NCI-H2227 (cell line): ENCODE data around the gene HERC4.
"Not testable (repeated sequence)": the region's sequence is repeated elsewhere in the genome, so short reads cannot be mapped to it uniquely, and the experiment has no call there.

ENCODE experiments used
- DNase-seq: peaks from one replicate; lab custom pipeline; 2025; ENCODE audit not compliant: unreplicated experiment; lab: John Stamatoyannopoulos, UW

Gene HERC4

GRCh38 chr10:68095153-68095552, 20.1 kb upstream of the HERC4 start:
- DNase-seq, result no peak

DNA sequence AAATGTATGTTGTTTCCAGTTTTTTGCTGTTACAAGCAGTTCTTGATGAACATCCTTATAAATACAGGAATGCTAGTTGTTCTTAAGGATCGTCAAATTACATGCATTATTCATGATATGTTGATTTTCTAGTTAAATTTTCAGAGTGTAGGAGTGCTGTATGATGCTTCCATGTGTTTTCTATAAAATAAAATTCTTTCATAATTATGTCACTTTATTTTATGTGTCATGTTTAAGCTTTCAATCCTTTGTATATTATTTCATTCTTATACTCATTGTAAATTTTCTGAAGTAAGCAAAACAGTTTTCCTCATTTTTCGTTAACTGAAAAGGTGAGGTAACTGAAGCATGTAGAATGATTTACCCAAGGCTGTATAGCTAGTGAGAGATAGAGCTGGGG, 17.4 kb upstream of the HERC4 start:
- no peak for DNase-seq

DNA sequence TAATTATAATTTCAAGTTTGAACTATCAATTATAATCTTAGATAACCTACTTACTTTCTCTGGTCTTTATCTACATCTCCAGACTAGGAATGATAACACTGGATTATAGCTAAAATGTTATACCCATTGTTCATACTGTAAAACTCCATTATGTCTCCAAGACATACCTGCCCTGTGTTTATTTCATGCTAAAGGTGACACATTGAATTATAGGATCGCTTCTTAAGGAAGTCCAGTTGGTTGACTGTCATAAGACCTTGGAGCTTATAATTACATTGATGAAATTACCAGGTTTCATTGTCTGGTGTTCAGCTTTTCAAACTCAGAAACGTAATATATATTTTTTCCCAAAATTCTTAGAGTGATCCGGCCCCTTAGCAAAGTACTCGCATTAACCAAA, 15.5 kb upstream of the HERC4 start:
- DNase-seq, result no peak

- DNase-seq, result no peak
Observed at GRCh38 chr10:68088740-68089139, 13.7 kb upstream of the HERC4 start.

DNA sequence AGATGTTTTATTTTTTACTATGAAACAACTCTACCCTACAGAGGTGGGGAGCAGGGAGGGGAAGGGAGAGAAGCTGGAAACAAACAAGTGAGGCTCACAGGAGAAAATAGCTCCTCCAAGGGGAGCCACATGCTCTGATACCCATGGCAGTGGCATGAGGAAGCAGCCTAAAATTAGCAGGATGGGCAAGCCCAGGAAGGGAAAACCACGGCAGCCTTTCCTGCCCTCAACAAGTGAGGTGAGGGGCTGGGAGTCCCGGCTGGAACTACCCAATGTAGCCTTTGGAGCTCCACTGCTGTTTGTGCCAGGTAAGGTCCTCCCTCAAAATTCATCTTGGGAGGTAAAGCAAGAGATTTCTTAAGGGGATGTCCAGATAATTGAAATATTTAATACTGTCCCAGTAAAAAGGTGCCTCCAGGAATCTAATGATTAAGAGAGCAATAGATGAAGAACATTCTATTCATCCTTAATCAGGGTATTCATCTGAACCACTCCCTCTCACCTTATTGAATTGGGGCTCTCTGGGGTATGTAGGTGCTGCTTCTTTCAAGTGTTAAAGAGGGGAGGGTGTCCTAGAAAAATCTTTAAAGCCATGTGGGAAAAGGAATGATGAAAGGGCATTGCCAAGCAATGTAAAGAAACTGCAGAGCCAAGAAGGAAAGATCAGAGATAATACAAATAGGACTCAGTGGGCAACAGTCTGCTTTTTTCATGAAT, 12.8 kb upstream of the HERC4 start:
- no peak for DNase-seq

- no peak for DNase-seq
Observed at GRCh38 chr10:68086910-68087684, 12.0 kb upstream of the HERC4 start.

DNA sequence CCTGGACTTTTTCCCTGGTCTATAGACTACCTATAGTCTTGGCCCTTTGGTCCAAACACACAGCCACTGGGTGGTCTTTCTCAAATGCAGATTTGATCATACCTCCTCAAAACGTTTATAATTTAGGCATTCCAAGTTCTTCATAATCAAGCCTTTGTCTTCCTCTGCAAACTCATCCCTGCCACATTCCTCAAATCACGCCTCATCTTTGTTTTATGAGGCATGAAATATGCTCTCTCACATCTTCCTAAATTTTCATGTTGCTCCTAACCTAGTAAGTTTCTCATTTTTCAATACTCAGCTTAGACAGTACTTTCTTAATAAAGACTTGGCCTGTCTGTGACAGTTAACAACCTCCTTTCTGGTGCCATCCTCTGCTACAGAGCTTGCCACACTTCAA, 10.9 kb upstream of the HERC4 start:
- no peak for DNase-seq

DNA sequence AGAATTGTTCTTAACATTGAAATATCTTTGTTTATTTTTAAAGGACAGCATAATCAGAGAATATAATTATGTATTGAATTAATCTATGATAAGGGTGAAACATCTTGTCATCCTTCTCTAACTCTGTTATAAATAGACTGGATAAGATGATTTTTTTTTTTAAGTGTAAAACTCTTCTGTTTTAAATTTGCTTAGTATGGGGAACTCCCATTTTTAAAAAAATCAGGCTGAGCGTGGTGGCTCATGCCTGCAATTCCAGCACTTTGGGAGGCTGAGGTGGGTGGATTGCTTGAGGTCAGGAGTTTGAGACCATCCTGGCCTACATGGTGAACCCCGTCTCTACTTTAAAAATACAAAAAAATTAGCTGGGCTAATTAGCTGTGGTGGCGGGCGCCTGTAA, 9.4 kb upstream of the HERC4 start:
- no peak for DNase-seq

- no peak for DNase-seq
Observed at GRCh38 chr10:68083953-68084352, 8.9 kb upstream of the HERC4 start.

- DNase-seq, result no peak
Observed at GRCh38 chr10:68082872-68083271, 7.8 kb upstream of the HERC4 start.

DNA sequence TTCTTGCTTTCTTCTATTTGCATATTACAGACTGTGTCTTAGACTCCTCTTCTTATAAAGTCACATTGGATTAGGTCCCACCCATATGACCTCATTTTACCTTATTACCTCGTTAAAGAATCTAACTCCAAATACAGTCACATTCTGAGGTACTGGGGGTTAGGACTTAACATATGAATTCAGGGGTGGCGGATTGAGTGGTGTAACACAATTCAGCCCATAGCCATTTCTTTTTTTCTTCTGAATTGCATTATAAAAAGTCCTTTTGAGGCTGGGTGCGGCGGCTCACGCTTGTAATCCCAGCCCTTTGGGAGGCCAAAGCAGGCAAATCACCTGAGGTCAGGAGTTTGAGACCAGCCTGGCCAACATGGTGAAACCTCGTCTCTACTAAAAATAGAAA, 6.8 kb upstream of the HERC4 start:
- DNase-seq, result no peak

GRCh38 chr10:68080853-68081431, 5.9 kb upstream of the HERC4 start:
- no peak for DNase-seq

DNA sequence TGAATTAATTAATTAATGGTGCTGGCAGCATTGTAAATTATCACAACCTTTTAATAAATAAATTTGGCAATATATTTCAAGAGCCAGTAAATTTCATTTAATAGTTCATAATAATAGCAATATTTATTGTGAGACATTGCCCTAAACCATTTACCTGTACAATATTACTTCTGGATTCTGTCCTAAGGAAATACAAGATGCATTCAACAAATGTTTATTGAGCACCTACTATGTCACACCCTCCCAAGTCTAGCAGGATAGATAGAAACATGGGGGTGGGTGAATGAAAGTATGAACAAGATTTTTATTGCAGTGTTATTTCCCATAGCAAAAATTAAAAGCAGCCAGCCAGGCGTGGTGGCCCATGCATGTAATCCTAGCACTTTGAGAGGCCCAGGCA, 4.4 kb upstream of the HERC4 start:
- no peak for DNase-seq

DNA sequence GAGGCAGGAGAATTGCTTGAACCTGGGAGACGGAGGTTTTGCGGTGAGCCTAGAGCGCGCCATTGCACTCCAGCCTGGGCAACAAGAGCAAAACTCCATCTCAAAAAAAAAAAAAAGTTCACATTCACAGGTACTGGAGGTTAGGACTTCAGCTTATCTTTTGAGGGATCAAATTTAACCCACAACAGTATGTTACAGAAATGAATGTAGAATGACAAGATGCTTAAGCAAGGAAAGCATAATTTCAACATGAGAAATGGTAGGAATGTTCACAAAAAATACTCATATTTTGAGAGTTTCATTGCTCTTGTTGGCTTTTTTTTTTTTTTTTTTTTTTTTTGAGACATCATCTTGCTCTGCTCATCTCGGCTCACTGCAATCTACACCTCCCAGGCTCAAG, 1.9 kb upstream of the HERC4 start:
- DNase-seq, result no peak

GRCh38 chr10:68076081-68076480, 998 bp upstream of the HERC4 start:
- DNase-seq, result not testable (repeated sequence)

GRCh38 chr10:68075550-68076004, 494 bp upstream of the HERC4 start:
- no peak for DNase-seq

GRCh38 chr10:68074031-68074774, 880 bp downstream of the HERC4 start:
- no peak for DNase-seq

GRCh38 chr10:68073631-68074030, 1.5 kb downstream of the HERC4 start:
- DNase-seq, result no peak

DNA sequence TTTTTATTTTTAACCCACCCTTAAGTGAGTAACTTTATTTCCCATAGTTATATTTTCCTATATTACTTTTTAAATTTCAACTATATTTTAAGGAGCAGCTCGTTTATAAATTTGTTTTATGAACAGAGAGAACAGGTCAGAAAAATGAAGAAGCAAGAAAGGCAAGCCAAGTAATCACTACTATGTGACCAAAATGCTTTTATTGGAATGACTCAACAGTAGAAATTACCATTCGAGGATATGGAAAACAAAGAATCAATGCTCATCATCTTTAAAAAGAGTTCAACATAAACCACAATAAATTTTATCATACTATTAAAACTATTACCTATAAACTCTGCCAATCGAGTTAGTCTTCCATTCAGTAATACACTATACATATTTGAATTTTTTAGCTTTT, 7.6 kb downstream of the HERC4 start:
- no peak for DNase-seq

DNA sequence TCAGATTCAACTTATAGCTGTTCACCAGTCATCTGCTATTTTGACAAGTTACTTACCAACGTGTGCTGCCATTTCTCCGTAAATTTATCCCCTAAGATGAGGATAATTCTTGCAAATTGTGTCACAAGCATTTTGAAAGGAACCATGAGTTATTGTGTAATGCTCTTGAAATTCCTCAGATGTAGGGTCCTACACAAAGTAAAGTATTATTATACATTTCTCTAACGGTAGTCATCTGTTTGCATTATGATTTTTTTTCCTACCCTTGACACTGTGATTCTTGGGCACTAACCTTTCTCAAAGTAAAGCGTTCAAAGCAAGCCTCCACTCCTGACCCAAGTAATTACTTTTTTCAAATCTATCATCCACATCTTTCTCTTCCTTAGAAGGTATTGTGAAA, 8.1 kb downstream of the HERC4 start:
- no peak for DNase-seq

DNA sequence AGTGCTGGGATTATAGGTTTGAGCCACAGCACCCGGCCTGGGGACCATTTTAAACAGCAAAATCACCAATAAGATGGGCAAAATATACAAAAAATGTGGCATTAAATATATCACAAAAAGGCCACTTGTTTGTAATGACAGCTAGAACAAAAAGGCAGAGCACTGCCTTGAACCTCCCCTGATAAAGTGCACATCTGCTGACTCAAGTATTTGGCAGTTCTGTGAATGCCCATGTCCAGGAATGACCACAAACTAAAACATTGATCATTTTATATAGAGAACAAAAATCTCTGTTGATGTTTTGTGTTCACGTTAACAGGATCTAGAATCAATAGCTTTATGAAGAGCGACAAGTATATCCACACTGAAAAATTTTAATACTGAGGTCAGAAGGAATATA, 21.5 kb downstream of the HERC4 start:
- DNase-seq, result no peak

DNA sequence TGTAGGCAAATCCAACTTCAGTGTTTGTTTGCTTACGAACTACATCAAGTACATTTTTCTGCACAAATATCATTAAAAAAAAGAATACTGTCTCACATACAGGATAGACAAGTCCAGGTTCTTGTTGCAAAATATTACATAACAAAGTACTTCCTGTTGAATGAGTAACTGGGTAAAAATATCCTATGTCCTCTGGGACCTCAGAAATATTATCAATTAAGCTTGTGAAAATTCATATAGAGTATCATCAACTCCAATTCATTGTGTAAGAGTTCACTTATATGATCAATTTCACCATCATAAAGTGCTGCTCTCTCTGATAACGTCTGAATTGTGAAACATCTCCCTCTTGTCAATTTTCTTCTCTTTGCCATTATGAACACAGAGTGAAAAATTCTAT, 22.6 kb downstream of the HERC4 start:
- no peak for DNase-seq
